ENCODE results near the gene ADAM23. TPM values are rescaled to one million over a fixed set of nuclear protein-coding genes. Genes with fewer than 3 reads are reported as not detected.
"Not testable (repeated sequence)": the region's sequence is repeated elsewhere in the genome, so short reads cannot be mapped to it uniquely, and the experiment has no call there.

ADAM23 gene, protein sequence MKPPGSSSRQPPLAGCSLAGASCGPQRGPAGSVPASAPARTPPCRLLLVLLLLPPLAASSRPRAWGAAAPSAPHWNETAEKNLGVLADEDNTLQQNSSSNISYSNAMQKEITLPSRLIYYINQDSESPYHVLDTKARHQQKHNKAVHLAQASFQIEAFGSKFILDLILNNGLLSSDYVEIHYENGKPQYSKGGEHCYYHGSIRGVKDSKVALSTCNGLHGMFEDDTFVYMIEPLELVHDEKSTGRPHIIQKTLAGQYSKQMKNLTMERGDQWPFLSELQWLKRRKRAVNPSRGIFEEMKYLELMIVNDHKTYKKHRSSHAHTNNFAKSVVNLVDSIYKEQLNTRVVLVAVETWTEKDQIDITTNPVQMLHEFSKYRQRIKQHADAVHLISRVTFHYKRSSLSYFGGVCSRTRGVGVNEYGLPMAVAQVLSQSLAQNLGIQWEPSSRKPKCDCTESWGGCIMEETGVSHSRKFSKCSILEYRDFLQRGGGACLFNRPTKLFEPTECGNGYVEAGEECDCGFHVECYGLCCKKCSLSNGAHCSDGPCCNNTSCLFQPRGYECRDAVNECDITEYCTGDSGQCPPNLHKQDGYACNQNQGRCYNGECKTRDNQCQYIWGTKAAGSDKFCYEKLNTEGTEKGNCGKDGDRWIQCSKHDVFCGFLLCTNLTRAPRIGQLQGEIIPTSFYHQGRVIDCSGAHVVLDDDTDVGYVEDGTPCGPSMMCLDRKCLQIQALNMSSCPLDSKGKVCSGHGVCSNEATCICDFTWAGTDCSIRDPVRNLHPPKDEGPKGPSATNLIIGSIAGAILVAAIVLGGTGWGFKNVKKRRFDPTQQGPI
- total RNA-seq, result 10.4 and 11.4 TPM in 2 replicates
- long read RNA-seq, full-length matches to known transcripts, result 1 of 4 reads
- long read RNA-seq, partial matches to known transcripts, result 0 of 4 reads
- long read RNA-seq, other reads (novel, unspliced or antisense), result 3 of 4 reads

DNA sequence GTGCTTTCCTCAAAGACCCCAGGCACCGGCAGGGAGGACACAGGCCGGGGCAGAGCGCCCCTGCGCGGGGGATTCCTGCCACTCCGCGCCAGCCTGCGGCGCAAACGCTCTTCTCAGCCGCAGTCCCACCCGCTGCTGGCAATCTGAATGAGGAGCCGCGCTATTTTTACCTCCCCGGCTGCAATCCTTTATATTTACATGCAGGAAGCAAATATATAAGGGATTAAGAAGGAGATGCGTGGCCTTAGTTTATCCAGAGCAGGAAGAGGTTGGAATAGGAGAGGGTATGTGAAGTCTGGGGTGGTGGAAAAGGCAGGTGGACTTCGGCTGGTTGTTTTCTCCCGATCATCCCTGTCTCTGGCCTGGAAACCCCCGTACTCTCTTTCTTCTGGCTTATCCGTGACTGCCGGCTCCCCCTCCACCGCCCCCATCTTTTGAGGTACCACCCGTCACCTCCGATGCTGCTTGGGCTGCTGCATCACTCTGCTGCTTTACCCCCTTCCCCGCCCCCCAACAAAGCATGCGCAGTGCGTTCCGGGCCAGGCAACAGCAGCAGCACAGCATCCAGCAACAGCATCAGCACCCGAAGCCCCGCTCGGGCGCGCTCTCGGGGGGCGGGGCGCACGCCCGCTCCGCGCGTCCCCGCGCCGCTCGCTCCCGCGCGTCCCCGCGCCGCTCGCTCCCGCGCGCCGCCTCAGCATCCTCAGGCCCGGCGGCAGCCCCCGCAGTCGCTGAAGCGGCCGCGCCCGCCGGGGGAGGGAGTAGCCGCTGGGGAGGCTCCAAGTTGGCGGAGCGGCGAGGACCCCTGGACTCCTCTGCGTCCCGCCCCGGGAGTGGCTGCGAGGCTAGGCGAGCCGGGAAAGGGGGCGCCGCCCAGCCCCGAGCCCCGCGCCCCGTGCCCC, at the start of gene ADAM23:
ADAM23 (plus strand) TSS at position 700 of the 902 bp plus-strand sequence. CDS start 335 bp downstream, outside the sequence.
- TF ChIP-seq, protein P1, sequence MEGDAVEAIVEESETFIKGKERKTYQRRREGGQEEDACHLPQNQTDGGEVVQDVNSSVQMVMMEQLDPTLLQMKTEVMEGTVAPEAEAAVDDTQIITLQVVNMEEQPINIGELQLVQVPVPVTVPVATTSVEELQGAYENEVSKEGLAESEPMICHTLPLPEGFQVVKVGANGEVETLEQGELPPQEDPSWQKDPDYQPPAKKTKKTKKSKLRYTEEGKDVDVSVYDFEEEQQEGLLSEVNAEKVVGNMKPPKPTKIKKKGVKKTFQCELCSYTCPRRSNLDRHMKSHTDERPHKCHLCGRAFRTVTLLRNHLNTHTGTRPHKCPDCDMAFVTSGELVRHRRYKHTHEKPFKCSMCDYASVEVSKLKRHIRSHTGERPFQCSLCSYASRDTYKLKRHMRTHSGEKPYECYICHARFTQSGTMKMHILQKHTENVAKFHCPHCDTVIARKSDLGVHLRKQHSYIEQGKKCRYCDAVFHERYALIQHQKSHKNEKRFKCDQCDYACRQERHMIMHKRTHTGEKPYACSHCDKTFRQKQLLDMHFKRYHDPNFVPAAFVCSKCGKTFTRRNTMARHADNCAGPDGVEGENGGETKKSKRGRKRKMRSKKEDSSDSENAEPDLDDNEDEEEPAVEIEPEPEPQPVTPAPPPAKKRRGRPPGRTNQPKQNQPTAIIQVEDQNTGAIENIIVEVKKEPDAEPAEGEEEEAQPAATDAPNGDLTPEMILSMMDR (IDR thresholded peaks at IDR 0.05), result peak; percentile 55
- no peaks in the 10 kb centered on the region for H3K36me3 Mint-ChIP-seq (ENCODE audit: unreplicated experiment)
- peak; percentile 86 for DNase-seq (ENCODE audit: extremely low spot score, unreplicated experiment)
- peak within 1 kb of the TSS; percentile 95 for H3K4me3 Mint-ChIP-seq (ENCODE audit: unreplicated experiment)
- peak within 1 kb of the TSS; percentile 51 for H3K27ac Mint-ChIP-seq (ENCODE audit: unreplicated experiment)
- peaks cover 7% of the 10 kb centered on the region for H3K27me3 Mint-ChIP-seq (ENCODE audit: unreplicated experiment)
- peaks cover 13% of the 10 kb centered on the region for H3K4me1 Mint-ChIP-seq (ENCODE audit: unreplicated experiment)
- H3K9me3 Mint-ChIP-seq (ENCODE audit: unreplicated experiment), result no peaks in the 10 kb centered on the region

DNA sequence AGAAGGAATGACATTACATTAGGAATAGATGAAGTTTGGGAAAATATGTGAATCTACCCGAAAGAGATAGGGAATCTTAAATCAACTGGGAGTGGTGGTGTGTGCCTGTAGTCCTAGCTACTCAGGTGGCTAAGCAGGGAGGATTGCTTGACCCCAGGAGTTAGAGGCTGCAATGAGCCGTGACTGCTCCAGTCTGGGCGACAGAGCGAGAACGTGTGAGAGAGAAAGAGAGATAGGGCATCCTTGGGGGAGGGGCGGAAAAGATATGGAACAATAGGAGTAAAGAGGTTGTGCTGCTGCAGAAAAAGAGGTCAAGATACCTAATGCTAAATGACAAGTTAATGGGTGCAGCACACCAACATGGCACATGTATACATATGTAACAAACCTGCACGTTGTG, 47.1 kb upstream of the ADAM23 start:
- H3K27me3 Mint-ChIP-seq (ENCODE audit: unreplicated experiment), result no peaks in the 10 kb centered on the region
- peaks cover 5% of the 10 kb centered on the region for H3K9me3 Mint-ChIP-seq (ENCODE audit: unreplicated experiment)
- H3K27ac Mint-ChIP-seq (ENCODE audit: unreplicated experiment), result no peak overlapping the region
- H3K4me3 Mint-ChIP-seq (ENCODE audit: unreplicated experiment), result no peak overlapping the region
- no peaks in the 10 kb centered on the region for H3K4me1 Mint-ChIP-seq (ENCODE audit: unreplicated experiment)
- no peaks in the 10 kb centered on the region for H3K36me3 Mint-ChIP-seq (ENCODE audit: unreplicated experiment)
- TF ChIP-seq, protein P1 (IDR thresholded peaks at IDR 0.05), result no peak
- no peak for DNase-seq (ENCODE audit: extremely low spot score, unreplicated experiment)

DNA sequence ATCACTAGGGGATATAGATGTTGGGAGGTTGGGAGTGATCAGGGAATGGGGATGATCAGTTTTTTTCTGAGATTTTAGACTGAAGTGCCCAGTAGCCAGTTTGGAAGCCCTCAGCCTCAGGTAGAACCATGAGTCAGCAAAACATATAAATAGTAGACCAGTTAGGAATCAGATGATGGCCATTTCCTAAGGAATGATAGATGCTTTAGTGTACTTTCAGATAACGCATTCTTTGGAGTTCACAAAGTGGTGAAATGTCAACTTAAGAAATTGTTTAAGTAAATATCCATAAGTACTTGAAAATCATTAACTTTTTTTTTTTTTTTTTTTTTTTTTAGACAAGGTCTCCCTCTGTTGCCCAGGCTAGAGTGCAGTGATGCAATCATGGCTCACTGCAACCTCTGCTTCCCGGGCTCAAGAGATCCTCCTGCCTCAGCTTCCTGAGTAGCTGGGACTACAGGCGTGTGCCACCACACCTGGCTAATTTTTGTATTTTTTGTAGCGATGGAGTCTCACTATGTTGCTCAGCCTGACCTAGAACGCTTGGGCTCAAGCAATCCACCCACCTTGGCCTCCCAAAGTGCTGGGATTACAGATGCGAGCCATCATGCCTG, 40.3 kb upstream of the ADAM23 start:
- H3K27ac Mint-ChIP-seq (ENCODE audit: unreplicated experiment); DNase-seq (ENCODE audit: extremely low spot score, unreplicated experiment); H3K9me3 Mint-ChIP-seq (ENCODE audit: unreplicated experiment); H3K36me3 Mint-ChIP-seq (ENCODE audit: unreplicated experiment); H3K27me3 Mint-ChIP-seq (ENCODE audit: unreplicated experiment); H3K4me3 Mint-ChIP-seq (ENCODE audit: unreplicated experiment); H3K4me1 Mint-ChIP-seq (ENCODE audit: unreplicated experiment): not testable (repeated sequence)

DNA sequence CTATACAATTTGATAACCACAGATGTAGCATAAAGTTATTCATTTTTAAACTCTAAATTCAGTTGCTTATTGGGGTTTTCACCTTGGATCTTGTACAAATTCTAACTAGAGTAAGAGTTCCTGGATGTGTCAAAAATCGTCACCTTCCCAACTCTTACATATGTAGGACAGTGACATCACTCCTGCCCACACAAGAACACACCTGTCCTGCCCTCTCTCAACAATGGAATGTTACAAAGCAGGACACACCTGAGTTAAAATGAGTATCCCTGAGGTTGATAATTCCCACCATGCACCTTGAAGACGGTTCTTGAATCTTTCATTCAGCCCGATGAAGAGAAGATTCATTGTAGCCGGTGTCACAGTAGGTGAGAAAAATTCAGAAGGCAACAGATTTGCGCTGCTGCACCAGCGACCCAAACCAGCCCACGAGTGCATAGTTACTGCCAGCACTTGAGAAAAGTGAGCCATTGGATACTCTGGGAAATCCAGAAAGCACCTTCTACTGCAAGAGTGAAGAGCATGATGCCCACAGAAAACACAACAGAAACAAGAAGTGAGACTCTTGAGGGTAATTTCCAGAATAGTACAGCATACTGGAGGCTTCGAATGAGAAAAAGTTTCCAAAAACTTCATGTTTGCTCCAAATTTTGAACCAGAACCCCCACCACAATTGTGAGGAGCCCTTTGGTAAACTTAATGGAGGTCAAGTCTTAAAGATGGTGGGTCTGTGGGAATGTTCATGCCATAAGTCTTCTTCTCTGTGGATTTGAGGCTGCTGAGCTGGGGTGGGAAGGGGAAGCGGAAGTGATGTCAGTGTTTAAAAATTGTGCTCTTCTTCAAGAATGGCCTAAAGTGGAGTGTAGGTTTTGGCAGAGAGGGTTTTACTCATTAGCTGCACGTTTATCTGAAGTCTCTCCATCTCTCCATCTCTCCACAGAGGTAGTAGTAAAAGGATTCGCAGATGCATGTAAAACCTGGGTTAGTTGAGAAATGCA, 34.7 kb upstream of the ADAM23 start:
- Mint-ChIP-seq H3K36me3 (ENCODE audit: unreplicated experiment) (no peaks in the 10 kb centered on the region), H3K27ac (ENCODE audit: unreplicated experiment) (no peak overlapping the region), H3K4me3 (ENCODE audit: unreplicated experiment) (no peak overlapping the region), H3K27me3 (ENCODE audit: unreplicated experiment) (peaks cover 11% of the 10 kb centered on the region), H3K4me1 (ENCODE audit: unreplicated experiment) (no peaks in the 10 kb centered on the region), H3K9me3 (ENCODE audit: unreplicated experiment) (peaks cover 3% of the 10 kb centered on the region)
- no peak for DNase-seq (ENCODE audit: extremely low spot score, unreplicated experiment)
- TF ChIP-seq, protein P1 (IDR thresholded peaks at IDR 0.05), result no peak

Data from osteocyte (in vitro differentiated cells).